Endometrium (tissue), 2 donors: ENCODE measurements around the gene CD200R1.
"Not testable (repeated sequence)": the region's sequence is repeated elsewhere in the genome, so short reads cannot be mapped to it uniquely, and the experiment has no call there.

Source experiments
- FAIRE-seq: peaks from 2 replicates; lab custom pipeline; 2012; peaks lifted over from hg19 to GRCh38; lab: Jason Lieb, UNC
- donor health status: control.
- donor health status: control.

Gene CD200R1

GRCh38 chr3:112973325-112974177 lies 1.4 kb downstream of the CD200R1 start:
- FAIRE-seq, result no peak

- no peak for FAIRE-seq
Measured at GRCh38 chr3:112972158-112972557, 2.7 kb downstream of the CD200R1 start.

GRCh38 chr3:112967828-112968227 lies 7.1 kb downstream of the CD200R1 start:
- no peak for FAIRE-seq

GRCh38 chr3:112967425-112967824 lies 7.5 kb downstream of the CD200R1 start:
- no peak for FAIRE-seq

- no peak for FAIRE-seq
Measured at GRCh38 chr3:112966633-112967032, 8.3 kb downstream of the CD200R1 start.

GRCh38 chr3:112965656-112966055 lies 9.2 kb downstream of the CD200R1 start:
- no peak for FAIRE-seq

GRCh38 chr3:112963683-112964082 lies 11.2 kb downstream of the CD200R1 start:
- no peak for FAIRE-seq

- FAIRE-seq, result no peak
Measured at GRCh38 chr3:112958811-112959560, 15.9 kb downstream of the CD200R1 start.

GRCh38 chr3:112956351-112956750 lies 18.6 kb downstream of the CD200R1 start:
- FAIRE-seq, result no peak

GRCh38 chr3:112948346-112948838 lies 26.5 kb downstream of the CD200R1 start:
- FAIRE-seq, result no peak

- FAIRE-seq, result no peak
Measured at GRCh38 chr3:112931736-112932521, 43.0 kb downstream of the CD200R1 start.

GRCh38 chr3:112930771-112931170 lies 44.1 kb downstream of the CD200R1 start:
- no peak for FAIRE-seq

GRCh38 chr3:112925969-112926368 lies 48.9 kb downstream of the CD200R1 start:
- no peak for FAIRE-seq

- FAIRE-seq, result no peak
Measured at GRCh38 chr3:112925560-112925959, 49.3 kb downstream of the CD200R1 start.

- not testable (repeated sequence) for FAIRE-seq
Measured at GRCh38 chr3:112919541-112919940, 55.4 kb downstream of the CD200R1 start.

GRCh38 chr3:112908252-112908651 lies 66.7 kb downstream of the CD200R1 start:
- FAIRE-seq, result no peak

- no peak for FAIRE-seq
Measured at GRCh38 chr3:112904786-112905185, 70.1 kb downstream of the CD200R1 start.

GRCh38 chr3:112900113-112900512 lies 74.8 kb downstream of the CD200R1 start:
- FAIRE-seq, result no peak

GRCh38 chr3:112897791-112898190 lies 77.1 kb downstream of the CD200R1 start:
- FAIRE-seq, result no peak

GRCh38 chr3:112894258-112894657 lies 80.6 kb downstream of the CD200R1 start:
- no peak for FAIRE-seq

GRCh38 chr3:112889357-112889756 lies 85.5 kb downstream of the CD200R1 start:
- no peak for FAIRE-seq

- FAIRE-seq, result no peak
Measured at GRCh38 chr3:112888381-112889085, 86.4 kb downstream of the CD200R1 start.
